ENCODE measurements around the gene PEX10.
A peak's percentile ranks its signal among the peaks of the same experiment; 100 is the strongest.

PEX10 gene

GRCh38 chr1:2384941-2385481 is 27.4 kb downstream of the PEX10 start:
- no peak for DNase-seq

GRCh38 chr1:2384130-2384860 is 28.1 kb downstream of the PEX10 start:
- DNase-seq = no peak

DNA sequence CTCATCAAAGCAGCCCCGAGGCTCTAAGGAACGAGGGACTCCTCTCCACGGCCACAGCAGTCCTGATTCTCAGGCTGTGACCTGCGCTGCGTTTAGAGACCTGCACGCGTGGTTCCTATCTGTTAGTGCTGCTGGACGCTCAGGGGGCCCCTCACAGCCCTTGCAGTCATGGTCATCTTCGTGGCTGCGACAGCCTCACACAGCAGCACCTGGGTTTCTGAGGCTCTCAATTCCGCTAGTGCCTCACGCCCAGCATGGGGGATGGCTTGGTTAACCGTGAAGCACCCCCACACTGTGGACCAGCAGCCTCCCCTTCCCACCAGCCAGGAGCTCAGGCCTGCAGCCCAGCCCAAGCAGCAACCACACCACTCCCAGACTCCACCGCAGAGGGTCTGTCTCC is 28.8 kb downstream of the PEX10 start:
- DNase-seq = no peak

- no peak for DNase-seq
Observed at GRCh38 chr1:2382621-2383361, 29.6 kb downstream of the PEX10 start.

- DNase-seq = peak; percentile 12
Observed at GRCh38 chr1:2381741-2382620, 30.4 kb downstream of the PEX10 start.

DNA sequence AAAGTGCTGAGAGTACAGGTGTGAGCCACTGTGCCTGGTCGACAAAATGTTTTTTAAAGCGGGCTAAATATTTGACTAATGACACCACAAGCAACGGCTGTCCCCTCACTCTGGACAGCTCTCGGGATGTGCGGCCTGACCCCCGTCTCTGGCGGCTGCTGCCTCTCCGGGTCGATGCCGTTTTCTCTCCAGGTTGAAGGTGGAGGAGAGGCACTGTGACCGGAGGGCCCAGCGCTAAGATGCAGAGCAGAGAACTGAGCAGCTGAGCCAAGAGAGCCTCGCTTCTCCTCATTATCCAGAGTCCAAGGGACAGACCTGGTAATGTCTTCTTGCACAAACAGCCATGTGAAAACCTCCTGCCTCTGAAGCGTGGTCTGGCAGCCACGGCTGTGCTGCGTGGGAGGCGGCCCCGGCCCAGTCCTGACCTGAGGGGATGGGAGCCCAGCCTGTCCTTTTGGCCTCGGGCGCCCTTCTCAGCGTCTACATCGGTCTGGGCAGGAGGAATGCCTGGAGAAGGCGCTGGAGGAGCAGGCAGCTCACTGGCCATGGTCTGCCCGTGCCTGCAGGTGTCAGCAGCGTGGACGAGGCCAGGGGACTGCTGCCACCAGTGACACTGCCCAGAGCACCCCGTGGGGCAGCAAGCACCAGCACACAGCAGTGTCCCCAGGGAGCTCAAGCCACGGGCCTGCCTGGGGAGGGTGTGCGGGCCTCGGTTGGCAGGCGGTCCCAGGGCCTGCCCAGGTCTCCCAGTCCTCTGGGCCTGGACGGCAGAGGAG is 31.4 kb downstream of the PEX10 start:
- DNase-seq = no peak

GRCh38 chr1:2379733-2380404 is 32.5 kb downstream of the PEX10 start:
- no peak for DNase-seq

- DNase-seq = no peak
Observed at GRCh38 chr1:2378956-2379732, 33.2 kb downstream of the PEX10 start.

- DNase-seq = no peak
Observed at GRCh38 chr1:2378441-2378851, 33.9 kb downstream of the PEX10 start.

GRCh38 chr1:2377751-2378440 is 34.5 kb downstream of the PEX10 start:
- DNase-seq = no peak

- peak; percentile 9 for DNase-seq
Observed at GRCh38 chr1:2376931-2377672, 35.3 kb downstream of the PEX10 start.

- DNase-seq = no peak
Observed at GRCh38 chr1:2376261-2376741, 36.1 kb downstream of the PEX10 start.

GRCh38 chr1:2375923-2376260 is 36.5 kb downstream of the PEX10 start:
- no peak for DNase-seq

DNA sequence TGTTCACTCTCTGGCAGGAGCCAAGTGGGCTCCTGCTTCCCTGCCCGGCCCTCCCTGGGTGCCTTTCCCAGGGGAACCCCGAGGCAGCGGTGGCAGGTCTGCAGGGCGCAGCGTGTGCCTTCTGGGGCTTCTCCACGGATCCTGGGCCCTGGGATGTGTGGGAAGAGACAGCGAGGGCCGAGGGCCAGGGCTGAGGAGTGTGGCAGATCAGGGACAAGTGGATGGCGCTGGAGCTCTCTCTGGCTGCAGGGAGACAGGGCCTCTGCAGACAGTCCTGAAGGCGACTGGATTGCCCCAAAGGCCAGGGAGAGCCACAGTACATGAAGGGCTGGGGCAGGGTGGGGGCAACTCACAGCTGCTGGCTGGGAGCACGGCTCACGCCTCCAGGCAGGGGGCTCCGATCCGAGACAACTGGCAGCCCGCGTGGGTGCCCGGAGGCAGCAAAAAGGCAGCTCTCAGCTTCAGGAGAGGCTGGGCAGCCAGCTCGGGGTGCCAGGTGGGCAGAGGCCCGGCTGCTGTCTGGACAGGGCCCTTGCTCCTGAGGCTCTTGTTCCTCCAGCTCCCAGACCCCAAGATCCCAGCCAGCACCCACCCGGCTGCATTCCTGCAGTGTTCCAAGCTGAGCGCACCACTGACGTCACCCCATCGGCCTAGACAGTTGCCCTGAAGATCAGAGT is 37.0 kb downstream of the PEX10 start:
- no peak for DNase-seq

DNA sequence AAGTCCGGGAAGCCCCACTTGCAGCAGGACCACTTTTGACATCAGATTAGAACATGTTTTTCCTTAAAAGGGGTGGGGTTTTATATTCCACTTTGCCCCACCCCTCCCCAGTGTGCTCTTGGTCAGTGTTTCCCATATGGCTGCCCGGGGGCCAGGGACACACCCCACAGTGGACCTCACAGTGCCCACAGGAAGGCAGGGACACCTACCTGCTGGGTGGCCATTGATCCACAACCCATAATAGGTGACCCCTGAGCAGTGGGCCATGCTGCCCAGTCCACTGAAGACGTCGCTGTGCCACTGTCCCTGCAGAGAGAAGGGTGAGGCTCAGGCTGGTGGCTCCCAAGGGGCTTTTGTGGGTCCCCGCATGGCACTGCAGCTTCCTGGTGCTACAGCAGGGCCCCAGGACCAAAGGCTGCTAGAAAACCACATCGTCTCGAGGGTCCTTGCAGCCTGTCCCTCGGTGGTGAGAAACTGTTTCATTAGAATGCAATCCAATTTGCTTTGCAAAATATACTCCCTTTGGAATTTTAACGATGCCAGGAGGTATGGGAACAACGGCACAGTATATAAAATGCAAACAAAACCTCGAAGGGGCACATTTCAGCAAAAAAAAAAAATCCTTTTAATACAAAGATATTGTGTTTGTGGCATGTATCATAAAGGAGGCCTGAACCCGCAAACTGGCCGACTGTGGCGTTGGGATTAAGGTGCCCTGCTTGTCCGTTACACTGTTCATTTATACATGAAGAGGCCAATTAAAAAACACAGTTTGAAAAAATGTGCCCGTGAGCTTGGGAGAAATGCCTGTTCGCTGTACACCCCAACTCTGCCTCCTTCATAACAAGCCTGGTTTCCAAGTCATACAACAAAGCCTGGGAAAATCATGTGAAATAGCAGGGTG is 37.9 kb downstream of the PEX10 start:
- DNase-seq = no peak

GRCh38 chr1:2373551-2374251 is 38.7 kb downstream of the PEX10 start:
- no peak for DNase-seq
